Upper lobe of right lung (tissue), 1 donor: ENCODE measurements around the gene SLC51B. TPM values are rescaled to one million over a fixed set of nuclear protein-coding genes. Genes with fewer than 3 reads are reported as not detected.

Experiments
- ATAC-seq: fragments of 200-7000 bp; cut with Tn5 transposase; one replicate; pipeline ENCODE4 v1.9.1; 2020; ENCODE audit warnings: mild to moderate bottlenecking, moderate library complexity
- DNase-seq: peaks from one replicate; pipeline ENCODE4 v3.0.0-alpha.2; 2020
- H3K27ac ChIP-seq: fragments of 200-600 bp; one replicate; pipeline ENCODE4 v1.8.0; 2022
- H3K27me3 ChIP-seq: fragments of 200-600 bp; one replicate; pipeline ENCODE4 v1.8.0; 2022; ENCODE audit warnings: mild to moderate bottlenecking
- H3K36me3 ChIP-seq: fragments of 200-600 bp; one replicate; pipeline ENCODE4 v1.8.0; 2022
- H3K4me1 ChIP-seq: fragments of 200-600 bp; one replicate; pipeline ENCODE4 v1.8.0; 2022
- H3K4me3 ChIP-seq: fragments of 200-600 bp; one replicate; pipeline ENCODE4 v1.8.0; 2022; ENCODE audit warnings: mild to moderate bottlenecking
- H3K9me3 ChIP-seq: fragments of 200-600 bp; one replicate; pipeline ENCODE4 v1.8.0; 2022
- intact Hi-C: fragments of 100-400 bp; cut with DNase I; formaldehyde crosslinking; loops from one replicate; pipeline ENCODE4 v1.11.0; 2022
- long read RNA-seq: library from polyadenylated mRNA; unstranded; transcript quantifications from one replicate; pipeline ENCODE4 v2.0.0, GENCODE V29; 2021
- total RNA-seq: library from RNA; stranded (reverse); fragmentation: NEBNext Ultra II Directional; extraction: Animal tissue kit (Norgen Biotek cat#: 25700); gene quantifications from one replicate; pipeline ENCODE4 v1.2.1, GENCODE V29; 2021
- TF ChIP-seq, protein P1 (sequence below): fragments of 200-600 bp; IDR thresholded peaks from one replicate; pipeline ENCODE4 v1.8.0; 2022; ENCODE audit warnings: antibody characterized with exemption
- donor health status: DM: no; HTN: yes; CAD: no; lungs with severe emphysema.

SLC51B gene
- 3.8 TPM for total RNA-seq
- long read RNA-seq, partial matches to known transcripts, result 0 of 4 reads
- long read RNA-seq, other reads (novel, unspliced or antisense), result 2 of 4 reads

DNA sequence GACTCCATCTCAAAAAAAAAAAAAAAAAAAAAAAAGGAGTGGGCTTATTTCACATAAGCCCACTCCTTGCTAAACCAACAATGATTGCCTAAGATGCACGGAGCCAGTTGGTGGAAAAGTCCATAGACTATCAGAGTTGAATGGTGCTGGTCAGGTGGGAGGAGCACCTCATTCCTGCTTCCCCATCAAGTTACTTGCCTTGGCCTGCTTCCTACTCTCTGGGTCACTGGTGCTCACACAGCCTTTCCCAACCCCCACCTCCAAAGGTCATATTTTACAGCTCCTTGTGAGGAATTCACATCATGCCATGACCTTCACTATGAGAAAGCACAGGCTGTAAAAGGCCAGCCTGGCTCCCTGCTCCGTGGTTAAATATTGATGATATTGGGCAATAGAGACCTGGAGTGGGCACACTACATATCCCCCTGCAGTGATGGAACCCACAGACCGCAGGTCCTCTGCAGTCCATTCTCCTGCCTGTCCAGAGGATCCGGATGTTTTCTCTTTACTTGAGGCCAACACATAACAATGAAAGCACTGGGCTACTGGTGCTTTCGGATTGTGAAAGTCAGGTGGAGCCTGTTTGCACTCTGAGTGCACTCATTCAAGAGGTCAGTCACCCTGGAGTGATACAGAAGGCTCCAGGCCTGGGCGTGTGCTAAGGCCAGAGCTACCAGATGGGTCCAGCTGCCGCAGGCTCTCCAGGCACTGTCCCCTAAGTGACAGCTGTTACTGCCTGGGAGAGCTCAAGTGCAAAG is at the start of gene SLC51B:
TSS of gene SLC51B (plus strand) at position 664 of the 758 bp plus-strand sequence. CDS start 4,618 bp downstream, outside the sequence.
- DNase-seq (peak; percentile 78), ATAC-seq (peak; percentile 88)
- TF ChIP-seq, protein P1, sequence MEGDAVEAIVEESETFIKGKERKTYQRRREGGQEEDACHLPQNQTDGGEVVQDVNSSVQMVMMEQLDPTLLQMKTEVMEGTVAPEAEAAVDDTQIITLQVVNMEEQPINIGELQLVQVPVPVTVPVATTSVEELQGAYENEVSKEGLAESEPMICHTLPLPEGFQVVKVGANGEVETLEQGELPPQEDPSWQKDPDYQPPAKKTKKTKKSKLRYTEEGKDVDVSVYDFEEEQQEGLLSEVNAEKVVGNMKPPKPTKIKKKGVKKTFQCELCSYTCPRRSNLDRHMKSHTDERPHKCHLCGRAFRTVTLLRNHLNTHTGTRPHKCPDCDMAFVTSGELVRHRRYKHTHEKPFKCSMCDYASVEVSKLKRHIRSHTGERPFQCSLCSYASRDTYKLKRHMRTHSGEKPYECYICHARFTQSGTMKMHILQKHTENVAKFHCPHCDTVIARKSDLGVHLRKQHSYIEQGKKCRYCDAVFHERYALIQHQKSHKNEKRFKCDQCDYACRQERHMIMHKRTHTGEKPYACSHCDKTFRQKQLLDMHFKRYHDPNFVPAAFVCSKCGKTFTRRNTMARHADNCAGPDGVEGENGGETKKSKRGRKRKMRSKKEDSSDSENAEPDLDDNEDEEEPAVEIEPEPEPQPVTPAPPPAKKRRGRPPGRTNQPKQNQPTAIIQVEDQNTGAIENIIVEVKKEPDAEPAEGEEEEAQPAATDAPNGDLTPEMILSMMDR, result no peak
- no peaks in the 10 kb centered on the region for H3K9me3 ChIP-seq
- intact Hi-C loops, result no loop called here
- peaks cover 28% of the 10 kb centered on the region for H3K4me1 ChIP-seq
- no peaks in the 10 kb centered on the region for H3K36me3 ChIP-seq
- peak within 1 kb of the TSS; percentile 58 for H3K27ac ChIP-seq
- H3K4me3 ChIP-seq, result no peak within 1 kb of the TSS
- H3K27me3 ChIP-seq, result no peaks in the 10 kb centered on the region

DNA sequence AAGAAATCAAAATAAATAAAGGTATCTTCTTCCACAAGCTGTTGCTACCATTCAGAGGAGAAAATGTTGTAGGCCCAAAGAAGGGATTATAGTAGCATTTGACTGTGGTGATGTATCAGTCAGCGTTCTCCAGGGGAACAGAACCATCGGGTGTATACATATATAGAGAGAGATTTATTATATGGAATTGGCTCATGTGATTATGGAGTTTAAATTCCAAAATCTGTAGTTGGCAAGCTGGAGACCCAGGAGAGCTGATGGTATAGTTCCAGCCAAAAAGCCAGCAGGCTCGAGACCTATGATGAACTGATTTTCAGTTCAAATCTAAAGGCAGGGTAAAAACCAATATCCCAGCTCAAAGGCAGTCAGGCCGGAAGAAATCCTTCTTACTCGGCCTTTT is 48.1 kb upstream of the SLC51B start:
- DNase-seq (no peak), ATAC-seq (no peak)

DNA sequence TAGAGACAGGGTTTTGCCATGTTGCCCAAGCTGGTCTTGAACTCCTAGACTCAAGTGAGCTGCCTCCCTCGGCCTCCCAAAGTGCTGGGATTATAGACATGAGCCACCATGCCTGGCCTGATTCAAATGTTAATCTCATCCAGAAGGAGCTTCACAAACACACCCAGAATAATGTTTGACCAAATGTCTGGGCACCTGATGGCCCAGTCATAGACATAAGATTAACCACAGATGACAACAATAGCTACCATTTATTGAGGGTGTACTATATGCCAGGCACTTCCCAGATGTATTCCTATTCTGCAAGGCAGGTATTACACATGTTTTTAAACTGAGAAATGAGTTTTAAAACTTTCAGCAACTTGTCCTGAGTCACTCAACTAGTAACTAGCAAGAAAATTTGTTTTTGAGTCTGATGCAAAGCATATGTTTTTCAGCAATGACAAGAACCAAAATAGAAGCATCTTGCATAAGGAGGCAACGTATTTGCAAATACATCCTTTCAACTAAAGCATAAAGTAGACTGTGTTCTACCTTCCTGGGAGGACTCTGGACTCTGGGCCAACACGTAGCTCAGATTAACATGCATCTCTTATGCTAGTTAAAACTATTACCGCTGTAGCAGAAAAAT is 47.3 kb upstream of the SLC51B start:
- intact Hi-C loops, result no loop called here
- Histone ChIP-seq H3K27ac (no peak overlapping the region), H3K36me3 (peaks cover 8% of the 10 kb centered on the region), H3K4me3 (no peak overlapping the region), H3K27me3 (no peaks in the 10 kb centered on the region), H3K4me1 (no peaks in the 10 kb centered on the region), H3K9me3 (no peaks in the 10 kb centered on the region)
- ATAC-seq (no peak), DNase-seq (no peak)
- TF ChIP-seq, protein P1, result no peak

More for the DNA sequence above, 48.1 kb upstream of the SLC51B start:
- no peak overlapping the region for H3K27ac ChIP-seq
- no peaks in the 10 kb centered on the region for H3K4me1 ChIP-seq
- no peak overlapping the region for H3K4me3 ChIP-seq
- H3K36me3 ChIP-seq, result peaks cover 7% of the 10 kb centered on the region
- no peaks in the 10 kb centered on the region for H3K9me3 ChIP-seq
- intact Hi-C loops, result no loop called here
- H3K27me3 ChIP-seq, result no peaks in the 10 kb centered on the region
- TF ChIP-seq, protein P1, result no peak

DNA sequence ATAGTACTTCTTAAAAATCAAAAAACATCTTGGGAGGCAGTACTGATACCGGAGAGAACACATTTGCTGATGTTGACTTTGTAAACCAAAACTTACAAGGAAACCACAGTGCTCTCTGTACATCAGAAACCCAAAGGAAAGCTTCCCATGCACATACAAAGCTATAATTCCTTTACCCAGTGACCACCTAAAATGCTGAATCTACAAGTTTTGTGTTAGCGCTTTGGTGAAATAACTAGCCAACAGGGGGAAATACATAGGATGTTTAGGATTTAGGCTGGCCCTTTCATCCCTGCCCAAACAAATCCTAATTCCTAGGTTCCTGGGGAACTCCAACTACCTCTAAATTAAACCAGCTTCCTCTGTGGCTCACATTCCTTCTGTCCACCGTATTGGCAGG is 40.2 kb upstream of the SLC51B start:
- ATAC-seq, result no peak
- DNase-seq, result no peak
- peaks cover 36% of the 10 kb centered on the region for H3K36me3 ChIP-seq
- no peaks in the 10 kb centered on the region for H3K27me3 ChIP-seq
- H3K9me3 ChIP-seq, result no peaks in the 10 kb centered on the region
- no peak overlapping the region for H3K27ac ChIP-seq
- intact Hi-C loops, result no loop called here
- no peak overlapping the region for H3K4me3 ChIP-seq
- TF ChIP-seq, protein P1, result no peak
- H3K4me1 ChIP-seq, result no peaks in the 10 kb centered on the region

DNA sequence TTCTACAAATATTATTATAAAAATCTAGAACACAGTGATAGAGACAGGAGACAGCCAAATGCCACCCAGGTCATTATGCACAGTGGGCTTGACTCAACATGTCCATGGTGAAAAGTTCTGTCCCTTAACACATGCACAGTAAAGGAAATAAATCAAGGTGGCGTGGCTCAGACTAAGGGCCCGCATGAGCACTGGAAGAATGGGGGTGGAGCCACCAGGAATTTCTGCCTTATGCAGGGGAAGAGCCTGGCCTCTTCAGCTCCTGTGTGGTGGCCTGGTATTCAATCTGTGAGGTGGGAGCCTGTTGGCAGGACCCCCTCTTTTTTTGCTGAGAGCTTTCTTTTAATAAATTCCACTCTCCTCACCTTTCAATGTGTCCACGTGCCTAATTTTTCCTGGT is 38.3 kb upstream of the SLC51B start:
- Histone ChIP-seq H3K27me3 (no peaks in the 10 kb centered on the region), H3K4me3 (no peak overlapping the region), H3K9me3 (no peaks in the 10 kb centered on the region), H3K36me3 (peaks cover 34% of the 10 kb centered on the region), H3K4me1 (no peaks in the 10 kb centered on the region), H3K27ac (no peak overlapping the region)
- no peak for ATAC-seq
- intact Hi-C loops, result no loop called here
- no peak for DNase-seq
- TF ChIP-seq, protein P1, result no peak
